K562 (cell line): ENCODE results near the gene ETS2. TPM values are rescaled to one million over a fixed set of nuclear protein-coding genes. Genes with fewer than 3 reads are reported as not detected.

Source experiments
- BCOR ChIP-seq: fragments of 450-650 bp; IDR thresholded peaks from 2 replicates; pipeline ENCODE4 v1.6.1; 2016
- CBFA2T2 ChIP-seq: fragments of 450-650 bp; conservative IDR thresholded peaks from 2 replicates; pipeline ENCODE4 v1.6.1; 2017; ENCODE audit warnings: mild to moderate bottlenecking
- CCAR2 ChIP-seq: fragments of 200-400 bp; formaldehyde crosslinking; IDR thresholded peaks from 2 replicates; pipeline ENCODE4 v1.6.1; 2017; ENCODE audit warnings: mild to moderate bottlenecking, low read depth, low read length
- CLOCK ChIP-seq: fragments of 250-450 bp; sonication (Bioruptor Pico); IDR thresholded peaks from 2 replicates; pipeline ENCODE4 v1.4.0; 2020; ENCODE audit warnings: mild to moderate bottlenecking, moderate library complexity, borderline replicate concordance
- CUX1 ChIP-seq: fragments of 200-800 bp; sonication (Bioruptor generic); IDR thresholded peaks from 2 replicates; pipeline ENCODE4 v1.6.1; 2016; ENCODE audit warnings: missing genetic modification characterization, missing compliant biosample characterization
- NFATC3 ChIP-seq: fragments of 450-650 bp; IDR thresholded peaks from 2 replicates; pipeline ENCODE4 v1.6.1; 2017; ENCODE audit warnings: mild to moderate bottlenecking
- SMAD3 ChIP-seq: fragments of 450-650 bp; formaldehyde crosslinking; conservative IDR thresholded peaks from 2 replicates; pipeline ENCODE4 v1.4.0; 2020; ENCODE audit warnings: mild to moderate bottlenecking
- SNIP1 ChIP-seq: fragments of 450-650 bp; IDR thresholded peaks from 2 replicates; pipeline ENCODE4 v1.7.1; 2017; ENCODE audit warnings: low read depth, mild to moderate bottlenecking
- TEAD2 ChIP-seq: fragments of 450-650 bp; IDR thresholded peaks from 2 replicates; pipeline ENCODE4 v1.6.1; 2016; ENCODE audit warnings: missing genetic modification characterization, control low read depth, missing compliant biosample characterization
- VEZF1 ChIP-seq: fragments of 200-800 bp; sonication (Bioruptor generic); IDR thresholded peaks from 2 replicates; pipeline ENCODE4 v1.6.1; 2017; ENCODE audit warnings: missing genetic modification characterization, missing compliant biosample characterization
- ZNF174 ChIP-seq: fragments of 250-450 bp; sonication (Bioruptor Pico); IDR thresholded peaks from 2 replicates; pipeline ENCODE4 v1.4.0; 2020; ENCODE audit warnings: mild to moderate bottlenecking
- ZNF239 ChIP-seq: fragments of 250-450 bp; sonication (Bioruptor Pico); IDR thresholded peaks from 2 replicates; pipeline ENCODE4 v1.4.0; 2020; ENCODE audit warnings: mild to moderate bottlenecking
- ZNF398 ChIP-seq: fragments of 250-450 bp; sonication (Bioruptor Pico); IDR thresholded peaks from 2 replicates; pipeline ENCODE4 v1.8.0; 2021; ENCODE audit warnings: moderate library complexity, mild to moderate bottlenecking, inconsistent platforms
- ZNF41 ChIP-seq: fragments of 250-450 bp; sonication (Bioruptor Pico); conservative IDR thresholded peaks from 2 replicates; pipeline ENCODE4 v1.4.0; 2020; ENCODE audit warnings: mild to moderate bottlenecking
- ZNF57 ChIP-seq: fragments of 450-650 bp; formaldehyde crosslinking; IDR thresholded peaks from 2 replicates; pipeline ENCODE4 v1.4.0; 2020; ENCODE audit warnings: mild to moderate bottlenecking, moderate library complexity
- ZNF75A ChIP-seq: fragments of 450-650 bp; formaldehyde crosslinking; IDR thresholded peaks from 2 replicates; pipeline ENCODE4 v1.4.0; 2020; ENCODE audit warnings: mild to moderate bottlenecking
- ZNF79 ChIP-seq: fragments of 250-450 bp; sonication (Bioruptor Pico); IDR thresholded peaks from 2 replicates; pipeline ENCODE4 v1.4.0; 2020; ENCODE audit warnings: low read depth, mild to moderate bottlenecking, moderate library complexity
- polyA plus RNA-seq, 8 experiments: library from polyadenylated mRNA; depleted of rRNA in 4 of 8; stranded (reverse) in 5 of 8; unstranded in 3 of 8; fragments of >200 nt; fragmentation: Nextera tagmentation in 2 of 8; fragmentation: Illumina TruSeq in 1 of 8; extraction: Ambion mirVana in 2 of 8; extraction: Trizol in 1 of 8; gene quantifications; 2 replicates each; pipeline versions ENCODE4 v1.2.1 to v1.2.3, GENCODE V29; 2011 to 2014; ENCODE audit warnings: inconsistent platforms in 1 of 8, missing spikeins in 1 of 8
- total RNA-seq, 7 experiments: library from RNA; depleted of rRNA in 6 of 7; stranded (reverse); fragments of >200 nt in 6 of 7; fragmentation: Illumina TruSeq in 2 of 7; extraction: Trizol in 2 of 7; gene quantifications; 2 replicates each; pipeline versions ENCODE4 v1.2.1 to v1.2.3, GENCODE V29; 2011 to 2021; ENCODE audit warnings: low replicate concordance in 1 of 7

Gene ETS2
- total and polyA plus RNA-seq, 9 of the 15 experiments (the other 6 are each of a cell fraction or from before 2014, with no cell fraction given): 1.7 to 24.4 (median 12.2) TPM

- TF ChIP-seq CUX1 (CRISPR knock-in tag) (peak; percentile 62; the same call in 1 of the 2 replicates), ZNF174 (CRISPR knock-in tag) (no peak), SMAD3 (CRISPR knock-in tag) (0 out of 2 replicates have a peak, but pooled peaks have one; percentile 14), ZNF398 (CRISPR knock-in tag) (no peak), ZNF57 (CRISPR knock-in tag) (no peak), CBFA2T2 (no peak), ZNF41 (peak; percentile 41; the same call in 1 of the 2 replicates), SNIP1 (no peak), BCOR (peak; percentile 50; the same call in 1 of the 2 replicates), CLOCK (CRISPR knock-in tag) (no peak), ZNF79 (CRISPR knock-in tag) (peak; percentile 31; the same call in 1 of the 2 replicates), ZNF239 (CRISPR knock-in tag) (peak; percentile 63), ZNF75A (CRISPR knock-in tag) (0 out of 2 replicates have a peak, but pooled peaks have one; percentile 50), TEAD2 (peak; percentile 59), CCAR2 (no peak), NFATC3 (no peak), VEZF1 (CRISPR knock-in tag) (no peak)
These were observed 25.2 kb downstream of the ETS2 start (continued) for GRCh38 chr21:38830671-38831525.
